Type B pancreatic cell (in vitro differentiated cells): ENCODE data around the gene DLGAP5. TPM values are rescaled to one million over a fixed set of nuclear protein-coding genes. Genes with fewer than 3 reads are reported as not detected.
A peak's percentile ranks its signal among the peaks of the same experiment; 100 is the strongest.

Source experiments
- DNase-seq: peaks from one replicate; pipeline ENCODE4 v3.0.0; 2021; ENCODE audit warnings: mixed read lengths; ENCODE audit not compliant: unreplicated experiment; ENCODE audit errors: extremely low spot score
- H3K27ac Mint-ChIP-seq: 2 replicates; pipeline ENCODE4 v1.8.0; 2021; ENCODE audit warnings: mild to moderate bottlenecking, mixed read lengths
- H3K27me3 Mint-ChIP-seq: 2 replicates; pipeline ENCODE4 v1.8.0; 2021; ENCODE audit warnings: mixed read lengths
- H3K36me3 Mint-ChIP-seq: 2 replicates; pipeline ENCODE4 v1.8.0; 2021; ENCODE audit warnings: mixed read lengths
- H3K4me1 Mint-ChIP-seq: one replicate; pipeline ENCODE4 v1.8.0; 2021; ENCODE audit warnings: mixed read lengths; ENCODE audit not compliant: unreplicated experiment
- H3K4me3 Mint-ChIP-seq: 2 replicates; pipeline ENCODE4 v1.8.0; 2021; ENCODE audit warnings: mild to moderate bottlenecking, mixed read lengths
- H3K9me3 Mint-ChIP-seq: 2 replicates; pipeline ENCODE4 v1.8.0; 2021; ENCODE audit warnings: mixed read lengths
- CTCF ChIP-seq: fragments of 200-600 bp; sonication (generic); conservative IDR thresholded peaks from 2 replicates; pipeline ENCODE4 v1.5.0; 2021; ENCODE audit warnings: antibody characterized with exemption, mild to moderate bottlenecking
- total RNA-seq: library from RNA; stranded (reverse); gene quantifications from 2 replicates; pipeline ENCODE4 v1.2.1, GENCODE V29; 2021; ENCODE audit warnings: low replicate concordance

DLGAP5 gene
- total RNA-seq, 1 donor from 2014 or later: 58.8 TPM

GRCh38 chr14:55207832-55208231 is 16.4 kb upstream of the DLGAP5 start:
- no peak for DNase-seq
- no peaks in the 10 kb centered on the region for H3K27me3 Mint-ChIP-seq
- no peak for TF ChIP-seq CTCF
- no peaks in the 10 kb centered on the region for H3K36me3 Mint-ChIP-seq
- no peak overlapping the region for H3K27ac Mint-ChIP-seq
- H3K9me3 Mint-ChIP-seq: no peaks in the 10 kb centered on the region
- no peaks in the 10 kb centered on the region for H3K4me1 Mint-ChIP-seq
- H3K4me3 Mint-ChIP-seq: no peak overlapping the region

GRCh38 chr14:55206175-55206693 is 14.8 kb upstream of the DLGAP5 start:
- Mint-ChIP-seq H3K9me3 (no peaks in the 10 kb centered on the region), H3K4me1 (no peaks in the 10 kb centered on the region), H3K36me3 (no peaks in the 10 kb centered on the region), H3K27ac (peak overlapping the region; percentile 48), H3K4me3 (no peak overlapping the region), H3K27me3 (no peaks in the 10 kb centered on the region)
- TF ChIP-seq CTCF: no peak
- DNase-seq: no peak

- DNase-seq: no peak
- Mint-ChIP-seq H3K4me1 (peaks cover 5% of the 10 kb centered on the region), H3K9me3 (no peaks in the 10 kb centered on the region), H3K27ac (no peak overlapping the region), H3K36me3 (no peaks in the 10 kb centered on the region), H3K4me3 (no peak overlapping the region), H3K27me3 (no peaks in the 10 kb centered on the region)
- TF ChIP-seq CTCF: no peak
Observed at GRCh38 chr14:55201219-55202101, 10.1 kb upstream of the DLGAP5 start.

- Mint-ChIP-seq H3K36me3 (no peaks in the 10 kb centered on the region), H3K27ac (no peak overlapping the region), H3K4me1 (peaks cover 5% of the 10 kb centered on the region), H3K27me3 (no peaks in the 10 kb centered on the region), H3K9me3 (no peaks in the 10 kb centered on the region), H3K4me3 (no peak overlapping the region)
- no peak for TF ChIP-seq CTCF
- no peak for DNase-seq
Observed at GRCh38 chr14:55200651-55201050, 9.3 kb upstream of the DLGAP5 start.

GRCh38 chr14:55198749-55199148 is 7.4 kb upstream of the DLGAP5 start:
- Mint-ChIP-seq H3K27ac (no peak overlapping the region), H3K4me3 (no peak overlapping the region)
- TF ChIP-seq CTCF: no peak

More at GRCh38 chr14:55198749-55199148, 7.4 kb upstream of the DLGAP5 start:
- Mint-ChIP-seq H3K4me1 (peaks cover 5% of the 10 kb centered on the region), H3K27me3 (no peaks in the 10 kb centered on the region), H3K36me3 (no peaks in the 10 kb centered on the region), H3K9me3 (no peaks in the 10 kb centered on the region)
- DNase-seq: no peak
